Spleen (tissue), 7 donors: ENCODE data around the gene TNNT1.

Source experiments
- CTCF ChIP-seq, 11 experiments: fragments of 200-600 bp in 7 of 11; fragments of 450-650 bp in 4 of 11; sonication (generic) in 4 of 11; IDR thresholded peaks in 8 of 11; conservative IDR thresholded peaks in 3 of 11; 1 replicate in 7 of 11; 2 replicates in 4 of 11; pipeline versions ENCODE4 v1.4.0 to v1.8.0; 2016 to 2021; ENCODE audit warnings: antibody characterized with exemption in 11 of 11, inconsistent platforms in 4 of 11, mild to moderate bottlenecking in 1 of 11
- POLR2A ChIP-seq, 3 donors: fragments of 450-650 bp; IDR thresholded peaks; one replicate each; pipeline ENCODE4 v1.5.1; 2017; ENCODE audit warnings: antibody characterized with exemption in 3 of 3, mild to moderate bottlenecking in 1 of 3
- POLR2AphosphoS5 ChIP-seq, 3 donors: sonication (generic); formaldehyde crosslinking; IDR thresholded peaks; one replicate each; pipeline ENCODE4 v1.5.1; 2017; ENCODE audit warnings: antibody characterized with exemption in 3 of 3
- donor health status: DM: no; HTN: no; CAD: no; lungs with moderate emphysema.
- donor health status: DM: no; HTN: no; CAD: no.
- donor health status: DM: no; HTN: no; CAD: no.

- no peak for TF ChIP-seq CTCF (IDR thresholded peaks at IDR 0.05 in 8 of 11, conservative IDR thresholded peaks at IDR 0.05 in 3 of 11)
- TF ChIP-seq POLR2AphosphoS5 (IDR thresholded peaks at IDR 0.05): peak in 1 of 3 donors; percentile 48
- no peak for TF ChIP-seq POLR2A (IDR thresholded peaks at IDR 0.05)
Measured at GRCh38 chr19:55109527-55110291, 39.3 kb downstream of the TNNT1 start.
